Activated CD4-positive, alpha-beta T cell treated with anti-CD3 and anti-CD28 coated beads for 48 hours (primary cell): ENCODE measurements around the gene ZNF518A.
"Not testable (repeated sequence)": the region's sequence is repeated elsewhere in the genome, so short reads cannot be mapped to it uniquely, and the experiment has no call there.

Source experiments
- DNase-seq: peaks from one replicate; pipeline ENCODE4 v3.0.0-alpha.2; 2020

Gene ZNF518A

GRCh38 chr10:96138102-96138501 lies 8.0 kb downstream of the ZNF518A start:
- no peak for DNase-seq

- no peak for DNase-seq
These were observed 22.3 kb downstream of the ZNF518A start for GRCh38 chr10:96152437-96152836.

GRCh38 chr10:96153070-96153469 lies 23.0 kb downstream of the ZNF518A start:
- no peak for DNase-seq

GRCh38 chr10:96165726-96166125 lies 35.6 kb downstream of the ZNF518A start:
- no peak for DNase-seq

GRCh38 chr10:96168546-96168945 lies 38.4 kb downstream of the ZNF518A start:
- DNase-seq = no peak

GRCh38 chr10:96170230-96170629 lies 40.1 kb downstream of the ZNF518A start:
- no peak for DNase-seq

GRCh38 chr10:96172666-96173065 lies 42.6 kb downstream of the ZNF518A start:
- DNase-seq = no peak

- no peak for DNase-seq
These were observed 46.9 kb downstream of the ZNF518A start for GRCh38 chr10:96176985-96177384.

GRCh38 chr10:96188421-96188820 lies 58.3 kb downstream of the ZNF518A start:
- DNase-seq = no peak

- DNase-seq = no peak
These were observed 58.8 kb downstream of the ZNF518A start for GRCh38 chr10:96188916-96189315.

GRCh38 chr10:96189505-96189904 lies 59.4 kb downstream of the ZNF518A start:
- not testable (repeated sequence) for DNase-seq

- DNase-seq = no peak
These were observed 71.4 kb downstream of the ZNF518A start for GRCh38 chr10:96201525-96201924.

GRCh38 chr10:96205580-96205979 lies 75.5 kb downstream of the ZNF518A start:
- DNase-seq = no peak

- no peak for DNase-seq
These were observed 78.2 kb downstream of the ZNF518A start for GRCh38 chr10:96208271-96208670.

- no peak for DNase-seq
These were observed 78.8 kb downstream of the ZNF518A start for GRCh38 chr10:96208946-96209345.

GRCh38 chr10:96211764-96212163 lies 81.7 kb downstream of the ZNF518A start:
- DNase-seq = no peak

- DNase-seq = no peak
These were observed 82.8 kb downstream of the ZNF518A start for GRCh38 chr10:96212911-96213310.
